ENCODE data around the gene IQCH. TPM values are rescaled to one million over a fixed set of nuclear protein-coding genes. Genes with fewer than 3 reads are reported as not detected.

The IQCH gene
- total and polyA plus RNA-seq, 2 donors from 2014 or later: 3.2 to 7.7 TPM

GRCh38 chr15:67468416-67468815 lies 213.8 kb downstream of the IQCH start:
- DNase-seq: no peak
- FAIRE-seq: no peak
- H3K4me3 ChIP-seq (ENCODE audit: low read length in 3 of 3): no peak overlapping the region
- H3K9ac ChIP-seq (ENCODE audit: low read length in 3 of 3): no peak overlapping the region
- H3K27ac ChIP-seq (ENCODE audit: low read depth in 2 of 2, low read length in 2 of 2): no peak overlapping the region
- H3K4me1 ChIP-seq (ENCODE audit: control insufficient read depth in 2 of 3, insufficient read depth in 2 of 3, low read depth in 1 of 3, low read length in 3 of 3): no peaks in the 10 kb centered on the region
- H3K27me3 ChIP-seq (ENCODE audit: control insufficient read depth, insufficient read depth, low read length): no peaks in the 10 kb centered on the region
- intact Hi-C loops (cut with DNase I): loop anchor here (10.0 kb wide), 1 partner anchor 366 kb away; no protein-coding TSS in a partner anchor
- peaks cover 0 to 2% (median 0%) of the 10 kb centered on the region in 3 donors for H3K36me3 ChIP-seq (ENCODE audit: control insufficient read depth in 2 of 3, insufficient read depth in 3 of 3, low read length in 3 of 3)
- no peaks in the 10 kb centered on the region for H3K9me3 ChIP-seq (ENCODE audit: control insufficient read depth in 2 of 3, insufficient read depth in 1 of 3, low read length in 3 of 3)
- TF ChIP-seq CTCF (IDR thresholded peaks at IDR 0.05; ENCODE audit: borderline replicate concordance, extremely low read depth, insufficient read depth): no peak

GRCh38 chr15:67469680-67470079 lies 215.1 kb downstream of the IQCH start:
- H3K27me3 ChIP-seq (ENCODE audit: control insufficient read depth, insufficient read depth, low read length): no peaks in the 10 kb centered on the region
- H3K4me1 ChIP-seq (ENCODE audit: control insufficient read depth in 2 of 3, insufficient read depth in 2 of 3, low read depth in 1 of 3, low read length in 3 of 3): no peaks in the 10 kb centered on the region
- H3K9ac ChIP-seq (ENCODE audit: low read length in 3 of 3): no peak overlapping the region
- H3K9me3 ChIP-seq (ENCODE audit: control insufficient read depth in 2 of 3, insufficient read depth in 1 of 3, low read length in 3 of 3): no peaks in the 10 kb centered on the region
- intact Hi-C loops (cut with DNase I): loop anchor here (10.0 kb wide), 1 partner anchor 365 kb away; no protein-coding TSS in a partner anchor
- FAIRE-seq (no peak), DNase-seq (no peak)
- H3K4me3 ChIP-seq (ENCODE audit: low read length in 3 of 3): no peak overlapping the region
- no peak for TF ChIP-seq CTCF (IDR thresholded peaks at IDR 0.05; ENCODE audit: borderline replicate concordance, extremely low read depth, insufficient read depth)
- H3K36me3 ChIP-seq (ENCODE audit: control insufficient read depth in 2 of 3, insufficient read depth in 3 of 3, low read length in 3 of 3): peaks cover 0 to 2% (median 0%) of the 10 kb centered on the region in 3 donors
- H3K27ac ChIP-seq (ENCODE audit: low read depth in 2 of 2, low read length in 2 of 2): no peak overlapping the region

GRCh38 chr15:67472957-67473356 lies 218.4 kb downstream of the IQCH start:
- Histone ChIP-seq H3K27me3 (ENCODE audit: control insufficient read depth, insufficient read depth, low read length) (no peaks in the 10 kb centered on the region), H3K4me1 (ENCODE audit: control insufficient read depth in 2 of 3, insufficient read depth in 2 of 3, low read depth in 1 of 3, low read length in 3 of 3) (no peaks in the 10 kb centered on the region), H3K4me3 (ENCODE audit: low read length in 3 of 3) (no peak overlapping the region), H3K9ac (ENCODE audit: low read length in 3 of 3) (no peak overlapping the region), H3K27ac (ENCODE audit: low read depth in 2 of 2, low read length in 2 of 2) (no peak overlapping the region), H3K9me3 (ENCODE audit: control insufficient read depth in 2 of 3, insufficient read depth in 1 of 3, low read length in 3 of 3) (no peaks in the 10 kb centered on the region), H3K36me3 (ENCODE audit: control insufficient read depth in 2 of 3, insufficient read depth in 3 of 3, low read length in 3 of 3) (peaks cover 0 to 2% (median 0%) of the 10 kb centered on the region in 3 donors)
- FAIRE-seq: no peak
- DNase-seq: no peak
- intact Hi-C loops (cut with DNase I): no loop called here
- TF ChIP-seq CTCF (IDR thresholded peaks at IDR 0.05; ENCODE audit: borderline replicate concordance, extremely low read depth, insufficient read depth): no peak
